Keratinocyte (primary cell): ENCODE measurements around the gene FGGY. TPM values are rescaled to one million over a fixed set of nuclear protein-coding genes. Genes with fewer than 3 reads are reported as not detected.
A peak's percentile ranks its signal among the peaks of the same experiment; 100 is the strongest.

Experiments used
- DNase-seq: peaks from one replicate; pipeline ENCODE4 v3.0.0-alpha.2; 2011; ENCODE audit warnings: low read depth, missing footprints, low spot score
- FAIRE-seq: peaks from 2 replicates; lab custom pipeline; 2011; peaks lifted over from hg19 to GRCh38; lab: Jason Lieb, UNC
- H2AFZ ChIP-seq: 2 replicates; pipeline ENCODE4 v1.6.0; 2012; ENCODE audit warnings: low read length, control low read depth, inconsistent platforms; ENCODE audit not compliant: control insufficient read depth
- H3K27ac ChIP-seq: 2 replicates; pipeline ENCODE4 v1.5.1; 2011; ENCODE audit warnings: low read length; ENCODE audit not compliant: control insufficient read depth, insufficient read depth
- H3K27me3 ChIP-seq: 3 replicates; pipeline ENCODE4 v1.6.0; 2011; ENCODE audit warnings: low read length; ENCODE audit not compliant: control insufficient read depth, insufficient read depth; ENCODE audit errors: extremely low read depth
- H3K36me3 ChIP-seq, 2 experiments: 2 replicates in 1 of 2; 3 replicates in 1 of 2; pipeline ENCODE4 v1.5.1; 2011; ENCODE audit warnings: low read length in 2 of 2, mild to moderate bottlenecking in 1 of 2; ENCODE audit not compliant: control insufficient read depth in 2 of 2, insufficient read depth in 2 of 2; ENCODE audit errors: extremely low read depth in 1 of 2
- H3K4me1 ChIP-seq: 3 replicates; pipeline ENCODE4 v1.5.1; 2011; ENCODE audit warnings: low read length; ENCODE audit not compliant: control insufficient read depth, insufficient read depth; ENCODE audit errors: extremely low read depth
- H3K4me2 ChIP-seq: 3 replicates; pipeline ENCODE4 v1.6.0; 2011; ENCODE audit warnings: low read depth, low read length; ENCODE audit not compliant: control insufficient read depth, insufficient read depth; ENCODE audit errors: extremely low read depth
- H3K4me3 ChIP-seq, 3 experiments: fragments of 200-600 bp in 1 of 3; sonication (generic) in 1 of 3; 2 replicates in 2 of 3; 3 replicates in 1 of 3; pipeline ENCODE4 v1.5.1; 2011 to 2016; ENCODE audit warnings: low read length in 3 of 3, mild to moderate bottlenecking in 3 of 3, control low read depth in 2 of 3, inconsistent platforms in 1 of 3, low read depth in 1 of 3, mixed read lengths in 1 of 3, mixed run types in 1 of 3, moderate library complexity in 1 of 3; ENCODE audit not compliant: control insufficient read depth in 2 of 3, insufficient read depth in 2 of 3; ENCODE audit errors: extremely low read depth in 1 of 3
- H3K79me2 ChIP-seq: 2 replicates; pipeline ENCODE4 v1.6.0; 2012; ENCODE audit warnings: low read length; ENCODE audit not compliant: control insufficient read depth, insufficient read depth
- H3K9ac ChIP-seq: 3 replicates; pipeline ENCODE4 v1.6.0; 2011; ENCODE audit warnings: low read length; ENCODE audit not compliant: control insufficient read depth, insufficient read depth; ENCODE audit errors: extremely low read depth
- H3K9me1 ChIP-seq: 3 replicates; pipeline ENCODE4 v1.6.0; 2011; ENCODE audit warnings: low read length; ENCODE audit not compliant: control insufficient read depth, insufficient read depth; ENCODE audit errors: extremely low read depth
- H3K9me3 ChIP-seq: 2 replicates; pipeline ENCODE4 v1.5.1; 2012; ENCODE audit warnings: low read depth, low read length; ENCODE audit not compliant: control insufficient read depth
- H4K20me1 ChIP-seq: 3 replicates; pipeline ENCODE4 v1.6.0; 2011; ENCODE audit warnings: low read length; ENCODE audit not compliant: control insufficient read depth, insufficient read depth; ENCODE audit errors: extremely low read depth
- EZH2 ChIP-seq: IDR thresholded peaks from one replicate; pipeline ENCODE4 v1.6.1; 2012; ENCODE audit warnings: inconsistent platforms, mild to moderate bottlenecking, low read length, moderate library complexity
- dilution Hi-C: fragments of 300-500 bp; cut with MboI; formaldehyde crosslinking; loops from one replicate; pipeline ENCODE4 v1.7.0; 2020; ENCODE audit warnings: low sequenced_read_pairs; ENCODE audit not compliant: extremely low pct_ligation_motif_present
- polyA plus RNA-seq, 5 experiments: library from polyadenylated mRNA; depleted of rRNA in 3 of 5; stranded (reverse) in 3 of 5; stranded (forward) in 1 of 5; unstranded in 1 of 5; fragments of >200 nt; gene quantifications; 1 replicate in 1 of 5; 2 replicates in 3 of 5; 3 replicates in 1 of 5; pipeline versions ENCODE4 v1.2.1 to v1.2.3, GENCODE V29; 2011 to 2012; ENCODE audit warnings: missing spikeins in 2 of 5, low read depth in 1 of 5, low replicate concordance in 1 of 5
- TF ChIP-seq, protein P1 (sequence below), 3 experiments: IDR thresholded peaks in 1 of 3; conservative IDR thresholded peaks in 1 of 3; optimal IDR thresholded peaks in 1 of 3; 2 replicates in 2 of 3; 3 replicates in 1 of 3; pipeline versions ENCODE3 to v1.5.1; 2011; ENCODE audit warnings: low read length in 3 of 3, mild to moderate bottlenecking in 3 of 3, moderate library complexity in 2 of 3, control low read depth in 1 of 3, inconsistent platforms in 1 of 3; ENCODE audit not compliant: insufficient read depth in 2 of 3; ENCODE audit errors: extremely low read depth in 1 of 3

The FGGY gene
- polyA plus RNA-seq, 1 donor (not counting 4 experiments of a cell fraction or from before 2014, with no cell fraction given), result 16.6 TPM

DNA sequence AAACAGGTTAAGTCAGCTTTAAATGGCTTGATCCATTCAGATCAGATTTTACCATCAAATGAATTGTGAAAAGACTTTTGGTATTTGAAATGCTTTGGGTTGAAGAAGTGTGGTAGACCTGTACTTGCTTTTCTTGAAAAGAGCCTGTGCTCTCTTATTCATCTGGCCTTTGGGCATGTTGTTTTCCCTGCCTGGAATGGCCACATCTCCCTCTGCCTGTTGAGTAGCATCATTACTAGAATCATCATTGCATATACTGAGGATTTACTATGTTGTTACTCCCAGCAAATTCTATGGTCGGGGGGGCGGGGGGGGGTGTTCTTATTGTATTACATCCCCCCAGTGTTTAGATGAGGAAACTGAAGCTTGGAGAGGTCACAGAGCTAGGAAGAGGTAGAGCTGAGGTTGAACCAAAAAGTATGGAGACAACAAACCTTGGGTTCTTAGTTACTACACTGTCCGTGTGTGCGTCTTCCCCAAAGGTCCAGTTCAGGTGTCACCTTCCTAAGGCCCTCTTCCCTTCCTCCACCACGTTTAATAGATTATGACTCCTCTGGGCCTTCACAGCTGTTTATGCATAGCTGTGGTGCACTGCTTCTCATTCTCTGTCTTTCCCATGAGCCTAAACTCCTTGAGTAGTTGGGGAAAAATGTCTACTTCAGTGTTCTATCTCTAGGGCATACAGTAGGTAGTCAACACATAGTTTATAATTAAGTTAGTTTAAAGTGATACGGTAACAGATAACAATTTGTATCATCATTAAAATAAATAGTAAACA is 271.5 kb downstream of the FGGY start:
- Histone ChIP-seq H3K27ac (no peak overlapping the region), H3K4me3 (no peak overlapping the region), H3K4me2 (no peak overlapping the region), H4K20me1 (no peaks in the 10 kb centered on the region), H2AFZ (no peak overlapping the region), H3K9me1 (no peaks in the 10 kb centered on the region), H3K79me2 (no peaks in the 10 kb centered on the region), H3K4me1 (no peaks in the 10 kb centered on the region), H3K36me3 (no peaks in the 10 kb centered on the region), H3K9ac (no peak overlapping the region), H3K27me3 (no peaks in the 10 kb centered on the region), H3K9me3 (no peaks in the 10 kb centered on the region)
- DNase-seq (no peak), FAIRE-seq (no peak)
- TF ChIP-seq, protein P1, sequence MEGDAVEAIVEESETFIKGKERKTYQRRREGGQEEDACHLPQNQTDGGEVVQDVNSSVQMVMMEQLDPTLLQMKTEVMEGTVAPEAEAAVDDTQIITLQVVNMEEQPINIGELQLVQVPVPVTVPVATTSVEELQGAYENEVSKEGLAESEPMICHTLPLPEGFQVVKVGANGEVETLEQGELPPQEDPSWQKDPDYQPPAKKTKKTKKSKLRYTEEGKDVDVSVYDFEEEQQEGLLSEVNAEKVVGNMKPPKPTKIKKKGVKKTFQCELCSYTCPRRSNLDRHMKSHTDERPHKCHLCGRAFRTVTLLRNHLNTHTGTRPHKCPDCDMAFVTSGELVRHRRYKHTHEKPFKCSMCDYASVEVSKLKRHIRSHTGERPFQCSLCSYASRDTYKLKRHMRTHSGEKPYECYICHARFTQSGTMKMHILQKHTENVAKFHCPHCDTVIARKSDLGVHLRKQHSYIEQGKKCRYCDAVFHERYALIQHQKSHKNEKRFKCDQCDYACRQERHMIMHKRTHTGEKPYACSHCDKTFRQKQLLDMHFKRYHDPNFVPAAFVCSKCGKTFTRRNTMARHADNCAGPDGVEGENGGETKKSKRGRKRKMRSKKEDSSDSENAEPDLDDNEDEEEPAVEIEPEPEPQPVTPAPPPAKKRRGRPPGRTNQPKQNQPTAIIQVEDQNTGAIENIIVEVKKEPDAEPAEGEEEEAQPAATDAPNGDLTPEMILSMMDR (optimal IDR thresholded peaks at IDR 0.05 in 1 of 3, IDR thresholded peaks at IDR 0.05 in 1 of 3, conservative IDR thresholded peaks at IDR 0.05 in 1 of 3; ENCODE audit: extremely low read depth in 1 of 3, insufficient read depth in 2 of 3, low read length in 3 of 3), result peak in 2 of 3 experiments; percentile 33 to 37
- TF ChIP-seq EZH2, result no peak
- dilution Hi-C loops, result no loop called here

DNA sequence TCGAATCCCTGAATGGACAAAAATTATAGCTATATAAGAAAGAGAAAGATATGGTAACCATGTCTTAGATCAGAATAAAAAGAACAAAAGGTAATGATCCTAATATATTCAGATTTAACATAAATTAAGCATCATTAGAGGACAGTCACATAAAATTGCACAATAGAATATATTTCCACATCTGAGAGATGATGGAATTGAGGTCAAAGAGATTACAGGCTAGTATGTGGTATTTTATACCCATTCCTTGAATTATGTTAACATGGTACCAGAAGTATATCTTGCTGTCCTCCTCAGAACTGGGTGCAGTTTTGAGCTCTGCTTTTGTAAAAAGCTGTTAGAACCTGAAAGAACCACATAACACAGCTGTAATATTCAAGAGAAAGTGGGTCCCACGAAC is 272.3 kb downstream of the FGGY start:
- Histone ChIP-seq H3K79me2 (no peaks in the 10 kb centered on the region), H3K9me1 (no peaks in the 10 kb centered on the region), H4K20me1 (no peaks in the 10 kb centered on the region), H2AFZ (no peak overlapping the region), H3K9ac (no peak overlapping the region), H3K36me3 (no peaks in the 10 kb centered on the region), H3K9me3 (peaks cover 3% of the 10 kb centered on the region), H3K4me2 (no peak overlapping the region), H3K27me3 (no peaks in the 10 kb centered on the region), H3K4me1 (no peaks in the 10 kb centered on the region), H3K4me3 (no peak overlapping the region), H3K27ac (no peak overlapping the region)
- no peak for TF ChIP-seq EZH2
- TF ChIP-seq, protein P1 (optimal IDR thresholded peaks at IDR 0.05 in 1 of 3, IDR thresholded peaks at IDR 0.05 in 1 of 3, conservative IDR thresholded peaks at IDR 0.05 in 1 of 3; ENCODE audit: extremely low read depth in 1 of 3, insufficient read depth in 2 of 3, low read length in 3 of 3), result no peak
- dilution Hi-C loops, result no loop called here
- FAIRE-seq (no peak), DNase-seq (no peak)
